Fibroblast of lung (primary cell): ENCODE results near the gene SRD5A3.

Experiments
- EZH2 ChIP-seq: IDR thresholded peaks from 2 replicates; pipeline ENCODE4 v1.5.1; 2012; ENCODE audit warnings: low read length, control low read depth, mild to moderate bottlenecking; ENCODE audit errors: missing control alignments
- TF ChIP-seq, protein P1 (sequence below), 2 donors: IDR thresholded peaks in 1 of 2; conservative IDR thresholded peaks in 1 of 2; 1 replicate in 1 of 2; 2 replicates in 1 of 2; pipeline ENCODE4 v1.5.1; 2011 to 2012; ENCODE audit warnings: low read length in 2 of 2, control low read depth in 1 of 2, inconsistent platforms in 1 of 2, low read depth in 1 of 2, mild to moderate bottlenecking in 1 of 2

DNA sequence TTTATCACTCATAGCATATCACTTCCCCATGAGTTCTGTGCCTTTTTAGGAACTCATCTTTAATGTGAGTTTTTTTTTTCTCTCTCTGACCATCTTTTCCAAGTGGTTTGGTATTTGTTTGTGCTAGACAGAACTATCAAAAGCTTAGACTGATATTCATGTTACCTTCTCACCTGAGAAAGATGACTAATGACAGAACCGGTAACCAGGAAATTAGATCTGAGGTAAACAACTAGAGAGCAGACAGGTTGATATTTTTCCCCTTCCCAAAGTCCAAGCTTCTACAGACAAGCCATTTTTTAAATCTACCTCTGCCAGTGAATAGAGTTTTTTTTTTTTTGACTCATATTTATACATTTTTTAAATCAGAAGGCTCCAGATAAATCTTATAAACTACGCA, 17.0 kb upstream of the SRD5A3 start:
- TF ChIP-seq, protein P1, sequence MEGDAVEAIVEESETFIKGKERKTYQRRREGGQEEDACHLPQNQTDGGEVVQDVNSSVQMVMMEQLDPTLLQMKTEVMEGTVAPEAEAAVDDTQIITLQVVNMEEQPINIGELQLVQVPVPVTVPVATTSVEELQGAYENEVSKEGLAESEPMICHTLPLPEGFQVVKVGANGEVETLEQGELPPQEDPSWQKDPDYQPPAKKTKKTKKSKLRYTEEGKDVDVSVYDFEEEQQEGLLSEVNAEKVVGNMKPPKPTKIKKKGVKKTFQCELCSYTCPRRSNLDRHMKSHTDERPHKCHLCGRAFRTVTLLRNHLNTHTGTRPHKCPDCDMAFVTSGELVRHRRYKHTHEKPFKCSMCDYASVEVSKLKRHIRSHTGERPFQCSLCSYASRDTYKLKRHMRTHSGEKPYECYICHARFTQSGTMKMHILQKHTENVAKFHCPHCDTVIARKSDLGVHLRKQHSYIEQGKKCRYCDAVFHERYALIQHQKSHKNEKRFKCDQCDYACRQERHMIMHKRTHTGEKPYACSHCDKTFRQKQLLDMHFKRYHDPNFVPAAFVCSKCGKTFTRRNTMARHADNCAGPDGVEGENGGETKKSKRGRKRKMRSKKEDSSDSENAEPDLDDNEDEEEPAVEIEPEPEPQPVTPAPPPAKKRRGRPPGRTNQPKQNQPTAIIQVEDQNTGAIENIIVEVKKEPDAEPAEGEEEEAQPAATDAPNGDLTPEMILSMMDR (conservative IDR thresholded peaks at IDR 0.05 in 1 of 2, IDR thresholded peaks at IDR 0.05 in 1 of 2; ENCODE audit: low read depth in 1 of 2, low read length in 2 of 2), result no peak
- TF ChIP-seq EZH2, result no peak
